Tongue (tissue), 2 donors: Measurements from ENCODE around the gene PTGR3. TPM values are rescaled to one million over a fixed set of nuclear protein-coding genes. Genes with fewer than 3 reads are reported as not detected.

Experiments used
- DNase-seq: peaks from one replicate; pipeline ENCODE4 v3.0.0-alpha.2; 2015
- total RNA-seq: library from RNA; depleted of rRNA; stranded (reverse); fragments of >200 nt; gene quantifications from one replicate; pipeline ENCODE4 v1.2.3, GENCODE V29; 2014

PTGR3 gene
- total RNA-seq, 1 donor from 2014 or later = 33.7 TPM

DNA sequence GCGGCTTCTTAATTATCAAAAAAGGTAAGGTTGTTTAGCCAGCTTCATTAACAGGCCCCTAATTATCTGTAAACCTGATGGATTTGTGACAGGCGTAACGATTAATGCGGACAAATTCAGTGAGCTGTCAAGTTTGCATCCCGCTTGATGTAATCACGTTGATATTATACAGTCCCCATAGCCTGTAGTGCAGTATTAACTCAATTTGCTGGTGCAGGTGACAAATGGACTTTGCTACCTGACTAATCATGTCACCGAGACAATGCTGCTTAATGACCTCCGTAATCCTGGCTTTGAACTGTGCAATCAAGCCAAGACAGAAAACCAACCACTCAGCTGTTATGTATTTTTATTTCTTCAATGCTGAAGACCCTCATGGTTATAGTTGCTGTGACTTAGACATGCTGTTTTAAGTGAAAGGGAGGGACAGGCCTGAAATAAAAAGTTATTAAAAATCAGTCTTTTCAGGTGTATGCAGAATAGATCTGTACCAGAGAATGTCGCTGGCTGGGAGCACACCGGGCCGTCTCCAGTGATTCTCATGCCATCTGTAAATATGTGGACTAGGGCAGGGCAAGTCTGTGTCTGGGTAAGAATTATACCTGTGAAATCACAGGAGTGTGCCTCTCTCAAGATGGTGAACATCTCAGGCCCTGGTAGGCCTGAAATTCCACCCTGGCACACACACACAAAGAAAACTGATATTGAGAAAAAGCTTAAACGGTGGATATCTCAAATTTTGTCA, 6.0 kb upstream of the PTGR3 start:
- no peak for DNase-seq

GRCh38 chr18:75214332-75214690, 5.4 kb upstream of the PTGR3 start:
- no peak for DNase-seq

GRCh38 chr18:75213611-75214331, 4.8 kb upstream of the PTGR3 start:
- DNase-seq = peak; percentile 70

- DNase-seq = no peak
Measured at GRCh38 chr18:75212751-75213090, 3.8 kb upstream of the PTGR3 start.

DNA sequence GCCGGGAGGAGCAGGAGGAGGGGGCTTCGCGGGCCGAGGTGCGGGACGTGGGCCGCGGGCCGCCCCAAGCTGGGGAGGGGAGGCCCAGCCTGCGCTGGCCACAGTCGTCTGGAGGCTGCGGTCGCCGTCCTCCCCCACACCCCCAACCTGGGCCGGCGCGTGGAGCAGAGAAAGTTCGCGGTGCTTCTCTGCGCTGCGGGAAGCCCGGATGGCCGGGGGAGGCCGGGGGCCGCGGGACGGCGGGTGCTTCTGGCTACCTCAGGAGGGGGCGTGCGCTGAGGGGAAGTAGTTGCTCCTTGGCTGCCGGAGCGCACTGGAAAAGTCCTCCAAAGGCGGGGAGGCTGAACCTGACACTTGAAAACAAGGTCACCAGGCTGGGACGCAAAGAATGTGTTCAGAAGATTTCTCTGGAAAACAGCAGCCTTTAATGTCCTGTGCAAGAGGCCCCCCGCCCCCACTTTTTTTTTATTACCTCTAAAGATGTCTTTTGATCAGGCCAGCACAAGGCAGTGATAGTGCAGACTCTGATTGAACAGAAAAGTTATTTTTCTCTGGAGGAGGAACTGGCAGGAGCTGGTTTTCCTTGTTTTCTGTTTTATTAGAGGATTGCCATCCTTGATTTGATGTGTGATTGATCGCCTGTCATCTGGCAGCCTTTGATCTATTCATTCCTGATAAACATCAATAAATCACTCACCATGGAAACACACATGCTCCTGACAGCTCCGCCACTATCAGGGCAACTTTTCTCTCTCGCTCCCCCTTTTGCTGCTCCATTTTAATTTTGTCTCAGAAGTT, 3.2 kb upstream of the PTGR3 start:
- DNase-seq = peak; percentile 75

DNA sequence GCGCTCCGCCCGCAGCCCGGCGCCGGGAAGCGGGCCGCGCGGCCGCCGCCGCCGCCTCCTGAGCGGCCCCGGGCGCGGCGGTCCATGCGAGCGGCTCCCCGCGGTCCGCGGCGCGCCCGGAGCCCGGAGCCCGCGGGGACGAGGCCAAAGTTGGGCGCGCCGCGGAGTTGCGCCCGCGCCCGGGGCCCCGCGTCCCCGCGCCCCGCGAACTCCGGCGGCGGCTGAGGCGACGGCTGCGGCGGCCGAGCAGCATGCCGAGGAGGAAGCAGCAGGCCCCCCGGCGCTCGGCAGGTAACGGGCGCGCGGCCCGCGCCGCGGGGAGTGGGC, 2.6 kb upstream of the PTGR3 start:
- no peak for DNase-seq

DNA sequence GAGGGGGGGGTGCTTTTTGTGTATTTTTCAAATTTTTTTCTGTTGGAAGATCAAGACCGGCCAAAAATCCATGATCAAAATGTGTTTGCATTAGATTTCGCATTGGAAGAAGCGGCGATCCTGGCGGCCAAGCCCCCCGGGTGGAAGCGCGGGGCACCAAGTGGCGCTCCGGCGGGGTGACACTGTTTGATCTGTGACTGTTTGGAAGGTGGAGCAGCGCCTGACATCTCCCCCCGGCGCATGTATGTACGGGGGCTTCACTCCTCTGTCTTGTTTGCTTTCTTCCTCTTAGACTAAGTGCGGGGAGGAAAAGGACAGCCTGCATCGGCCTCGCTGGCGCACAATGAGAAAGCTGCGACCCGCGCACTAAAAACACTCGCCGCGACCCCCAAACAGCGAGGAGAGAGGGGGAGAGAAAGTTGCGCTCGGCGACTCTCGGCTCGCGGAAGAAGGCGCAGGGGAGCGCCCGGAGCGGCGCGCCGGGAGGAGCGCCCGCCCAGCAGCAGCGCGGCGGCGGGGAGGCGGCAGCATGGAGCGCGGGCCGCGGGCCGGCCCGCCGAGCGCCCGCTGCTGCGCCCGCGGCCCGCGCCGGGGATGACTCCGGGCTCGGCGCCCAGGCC, 2.2 kb upstream of the PTGR3 start:
- DNase-seq = no peak

DNA sequence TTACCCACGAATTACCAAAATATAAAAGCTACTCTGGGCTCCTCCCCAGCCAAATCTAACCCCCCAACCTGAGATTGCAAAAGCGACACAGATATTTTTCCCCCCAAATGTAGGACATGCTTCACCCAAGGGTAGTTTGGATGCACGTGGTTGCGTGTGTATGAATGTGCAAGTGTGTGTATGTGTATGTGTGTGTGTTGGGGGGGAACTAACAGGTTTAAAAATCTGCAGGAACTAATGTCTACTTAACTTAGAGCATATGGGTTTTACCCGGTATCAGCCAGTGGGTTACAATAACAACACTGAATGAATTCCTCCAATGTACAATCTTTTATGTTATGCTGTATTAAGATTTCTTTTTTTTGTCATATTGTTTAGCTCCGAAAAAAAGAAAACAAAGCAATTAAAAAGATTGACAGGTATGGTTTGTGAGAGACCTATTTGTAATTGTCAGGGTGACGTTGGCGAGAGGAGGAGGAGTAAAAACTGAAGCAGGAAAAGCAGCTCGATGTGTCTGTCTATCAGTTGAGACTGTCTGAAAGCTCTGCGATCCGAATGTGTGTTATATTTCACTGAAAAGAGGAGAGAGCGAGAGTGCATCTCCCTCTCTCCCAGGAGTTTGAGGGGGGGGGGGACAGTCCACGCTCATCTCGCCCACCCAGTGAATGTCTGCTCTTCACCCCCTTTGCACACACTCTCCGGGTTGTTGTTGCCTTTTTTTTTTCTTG, 1.5 kb upstream of the PTGR3 start, which contains the start of gene TSHZ1:
TSHZ1 (plus strand) TSS at position 524 of the 728 bp plus-strand sequence. CDS start 1,080 bp downstream, outside the sequence.
- peak; percentile 96 for DNase-seq

GRCh38 chr18:75209951-75210258, 966 bp upstream of the PTGR3 start:
- DNase-seq = no peak

DNA sequence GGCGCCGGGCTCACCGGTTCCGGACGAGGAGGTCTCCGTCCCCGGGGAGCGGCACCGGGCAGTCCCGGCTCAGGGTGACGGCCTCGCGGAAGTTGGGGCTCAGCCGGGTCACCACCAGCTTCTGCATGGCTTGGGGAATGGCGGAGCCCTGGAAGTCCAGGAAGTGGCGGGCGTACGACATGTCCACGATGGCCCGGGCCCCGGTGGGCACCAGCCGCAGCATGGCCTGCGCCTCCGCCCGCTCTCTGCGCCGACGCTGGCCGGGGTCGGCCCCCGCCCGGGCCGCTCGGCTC, 157 bp downstream of the PTGR3 start:
- no peak for DNase-seq

GRCh38 chr18:75208155-75208835, 644 bp downstream of the PTGR3 start:
- DNase-seq = peak; percentile 82

- DNase-seq = peak; percentile 74
Measured at GRCh38 chr18:75207310-75208154, 1.4 kb downstream of the PTGR3 start.

GRCh38 chr18:75206452-75207309, 2.3 kb downstream of the PTGR3 start:
- DNase-seq = no peak

DNA sequence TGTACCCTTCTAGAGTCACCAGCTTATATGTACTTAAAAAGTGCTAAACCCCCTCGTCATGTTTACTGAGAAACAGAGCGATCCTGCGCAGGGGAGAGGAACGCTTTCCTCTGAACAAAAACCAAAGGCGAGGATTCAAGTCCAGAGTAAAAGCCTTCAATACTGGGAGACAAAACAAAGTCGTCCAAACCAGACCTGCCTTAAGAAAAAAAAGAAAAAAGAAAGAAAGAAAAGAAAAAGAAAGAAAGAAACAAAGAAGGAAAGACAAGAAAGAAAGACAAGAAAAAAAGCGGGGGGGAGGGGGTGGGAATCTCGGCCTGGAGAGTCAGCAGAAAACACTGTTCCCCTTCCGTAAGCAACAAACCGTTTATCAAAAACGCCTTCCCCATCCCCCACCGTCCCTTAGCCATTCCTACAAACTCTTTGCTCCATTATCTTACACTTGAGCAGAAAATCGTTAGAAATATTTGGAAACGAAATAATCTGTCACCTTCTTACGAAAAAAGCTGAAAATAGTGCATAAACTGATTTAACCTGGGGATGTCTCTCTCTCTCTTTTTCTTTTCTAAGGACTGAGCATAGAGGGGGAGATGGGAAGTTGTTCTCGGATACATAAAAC, 3.3 kb downstream of the PTGR3 start:
- peak; percentile 65 for DNase-seq

DNA sequence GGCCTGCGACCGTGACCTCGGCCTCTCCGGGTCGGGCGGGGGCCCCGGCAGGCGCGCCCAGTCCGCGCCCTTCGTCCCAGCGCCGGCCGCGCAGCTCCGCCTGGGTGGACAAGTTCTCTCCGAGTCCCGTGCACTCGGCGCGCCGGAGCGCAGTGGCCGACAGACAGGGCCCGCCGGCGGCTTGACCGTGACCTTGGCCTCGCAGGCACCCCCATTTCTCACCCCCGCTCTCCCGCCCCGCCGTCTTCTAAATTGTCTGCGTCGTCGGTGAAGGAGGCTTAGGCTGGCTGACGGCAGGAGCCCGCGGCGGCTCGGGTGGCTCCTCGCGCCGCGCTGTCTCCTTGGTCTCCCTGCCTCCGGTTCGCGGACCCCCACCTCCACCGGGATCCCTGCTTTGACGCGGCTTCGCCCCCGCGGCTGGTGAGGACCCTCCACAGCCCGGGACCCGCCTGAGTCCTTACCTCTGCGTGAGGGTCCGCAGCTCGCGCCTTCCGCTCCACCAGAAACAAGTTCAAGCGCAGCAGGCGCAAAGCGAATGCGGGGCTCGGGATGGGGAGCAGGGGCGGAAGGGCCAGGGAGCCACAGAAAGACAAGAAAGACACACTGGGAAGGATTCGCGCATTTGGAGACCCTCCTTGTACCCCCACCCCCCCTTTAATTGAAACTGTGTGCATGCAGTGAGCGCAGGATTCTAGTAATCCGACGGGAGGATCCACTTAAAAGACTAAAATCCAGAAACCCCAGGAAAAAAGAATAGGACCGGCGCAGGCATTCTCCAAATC, 4.0 kb downstream of the PTGR3 start:
- DNase-seq = no peak

- peak; percentile 74 for DNase-seq
Measured at GRCh38 chr18:75204269-75204731, 4.6 kb downstream of the PTGR3 start.

- DNase-seq = peak; percentile 84
Measured at GRCh38 chr18:75203416-75204268, 5.3 kb downstream of the PTGR3 start.
